Activated CD8-positive, alpha-beta T cell treated with anti-CD3 and anti-CD28 coated beads for 36 hours (primary cell): Measurements from ENCODE around the gene KCNIP3. TPM values are rescaled to one million over a fixed set of nuclear protein-coding genes. Genes with fewer than 3 reads are reported as not detected.
"Not testable (repeated sequence)": the region's sequence is repeated elsewhere in the genome, so short reads cannot be mapped to it uniquely, and the experiment has no call there.

Source experiments
- ATAC-seq: fragments of 200-7000 bp; cut with Tn5 transposase; one replicate; pipeline ENCODE4 v1.10.0; 2021; ENCODE audit warnings: mild to moderate bottlenecking, moderate library complexity
- CTCF ChIA-PET: fragments of 350-600 bp; sonication (Branson Sonifier 250); formaldehyde crosslinking; loops from one replicate; lab custom pipeline; 2021; ENCODE audit warnings: antibody characterized with exemption; lab: Charles Lee
- POLR2A ChIA-PET: fragments of 350-600 bp; sonication (Branson Sonifier 250); formaldehyde crosslinking; loops from one replicate; lab custom pipeline; 2021; ENCODE audit warnings: antibody characterized with exemption; lab: Charles Lee
- DNase-seq: peaks from one replicate; pipeline ENCODE4 v3.0.0-alpha.2; 2020
- H3K27ac Mint-ChIP-seq: one replicate; pipeline ENCODE4 v1.8.0; 2021; ENCODE audit warnings: mild to moderate bottlenecking, mixed read lengths
- H3K27me3 Mint-ChIP-seq: one replicate; pipeline ENCODE4 v1.8.0; 2021; ENCODE audit warnings: mixed read lengths
- H3K36me3 Mint-ChIP-seq: one replicate; pipeline ENCODE4 v1.8.0; 2021; ENCODE audit warnings: low read depth, mixed read lengths
- H3K4me1 Mint-ChIP-seq: one replicate; pipeline ENCODE4 v1.8.0; 2021; ENCODE audit warnings: low read depth, mixed read lengths
- H3K4me3 Mint-ChIP-seq: one replicate; pipeline ENCODE4 v1.8.0; 2021; ENCODE audit warnings: mild to moderate bottlenecking, moderate library complexity, mixed read lengths
- H3K9me3 Mint-ChIP-seq: one replicate; pipeline ENCODE4 v1.8.0; 2021; ENCODE audit warnings: mixed read lengths
- intact Hi-C: fragments of 100-400 bp; cut with micrococcal nuclease; formaldehyde crosslinking; loops from one replicate; pipeline ENCODE4 v1.10.0; 2022
- total RNA-seq, 2 experiments: library from RNA; stranded (reverse); gene quantifications; one replicate each; pipeline ENCODE4 v1.2.3, GENCODE V29; 2021

KCNIP3 gene
- total RNA-seq, 2 experiments from 2014 or later = not detected

DNA sequence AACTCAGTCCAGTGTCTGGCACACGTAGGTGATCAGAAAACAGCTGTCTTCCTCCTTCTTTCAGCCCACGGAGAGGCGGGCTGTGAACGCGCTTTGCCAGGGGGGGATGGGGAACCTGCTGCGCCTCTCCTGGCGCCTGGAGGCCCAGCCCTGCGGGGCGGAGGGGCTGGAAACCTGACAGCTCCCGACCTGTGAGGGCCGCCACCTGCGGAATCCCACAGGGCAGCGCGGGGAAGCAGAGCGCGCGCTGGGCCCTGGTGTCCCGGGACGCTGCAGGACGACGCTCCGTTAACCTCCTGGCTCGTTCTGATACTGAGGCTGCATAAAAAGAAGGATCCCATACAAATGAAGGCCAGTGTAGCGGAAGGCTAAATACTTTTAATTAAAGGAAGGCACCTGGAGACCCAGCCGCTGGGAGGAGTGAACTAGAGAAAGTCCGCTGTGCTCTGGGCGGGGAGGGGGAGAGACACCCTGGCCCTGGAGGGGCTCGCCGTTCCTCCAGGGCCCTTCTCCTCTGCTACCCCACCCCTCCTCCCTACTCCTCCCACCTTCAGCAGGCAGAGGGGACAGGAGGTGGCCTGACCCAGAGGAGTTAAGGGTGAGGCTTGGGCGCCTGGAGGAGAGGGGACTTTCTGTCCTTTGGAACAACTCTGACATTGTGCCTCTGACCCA is 130.2 kb downstream of the KCNIP3 start:
- ATAC-seq, H3K9me3 Mint-ChIP-seq, POLR2A ChIA-PET, H3K4me3 Mint-ChIP-seq, intact Hi-C loops, H3K27me3 Mint-ChIP-seq, H3K4me1 Mint-ChIP-seq, DNase-seq, CTCF ChIA-PET, H3K27ac Mint-ChIP-seq, H3K36me3 Mint-ChIP-seq: not testable (repeated sequence)

DNA sequence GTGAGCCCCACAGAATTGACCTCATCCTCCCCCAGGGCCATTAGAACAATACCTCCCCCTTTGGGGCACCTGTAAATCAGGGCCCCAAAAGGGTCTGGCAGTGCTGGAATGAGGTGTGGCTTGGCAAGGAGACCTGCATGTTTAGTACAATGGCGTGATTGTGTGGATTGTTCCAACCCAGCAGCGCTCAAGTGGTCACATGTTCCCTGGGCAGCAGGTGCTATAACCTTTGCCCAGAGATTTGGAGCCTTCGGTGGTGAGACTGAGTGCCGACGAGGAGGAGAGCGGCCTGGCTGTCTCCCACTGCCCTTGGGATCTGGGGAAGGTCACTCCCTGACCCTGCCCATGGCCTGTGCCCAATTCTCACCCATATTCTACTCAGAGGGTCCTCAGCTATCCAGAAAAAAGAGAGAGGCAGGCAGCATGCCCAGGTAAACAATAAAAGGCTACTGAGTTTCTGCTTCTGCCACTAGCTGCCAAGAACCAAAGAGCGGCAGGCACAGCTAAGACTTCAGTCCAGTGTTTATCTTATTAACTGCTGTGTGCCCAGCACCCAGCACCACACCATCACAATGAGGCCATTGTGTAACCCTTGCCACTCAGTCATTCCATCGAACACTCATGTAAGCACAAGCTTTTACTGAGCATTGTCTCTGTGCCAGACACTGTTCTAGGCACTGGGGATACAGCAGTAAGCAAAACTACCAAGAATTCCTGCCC is 132.8 kb downstream of the KCNIP3 start:
- intact Hi-C loops, H3K4me1 Mint-ChIP-seq, H3K4me3 Mint-ChIP-seq, H3K9me3 Mint-ChIP-seq, CTCF ChIA-PET, H3K27ac Mint-ChIP-seq, H3K27me3 Mint-ChIP-seq, POLR2A ChIA-PET, DNase-seq, H3K36me3 Mint-ChIP-seq, ATAC-seq: not testable (repeated sequence)

DNA sequence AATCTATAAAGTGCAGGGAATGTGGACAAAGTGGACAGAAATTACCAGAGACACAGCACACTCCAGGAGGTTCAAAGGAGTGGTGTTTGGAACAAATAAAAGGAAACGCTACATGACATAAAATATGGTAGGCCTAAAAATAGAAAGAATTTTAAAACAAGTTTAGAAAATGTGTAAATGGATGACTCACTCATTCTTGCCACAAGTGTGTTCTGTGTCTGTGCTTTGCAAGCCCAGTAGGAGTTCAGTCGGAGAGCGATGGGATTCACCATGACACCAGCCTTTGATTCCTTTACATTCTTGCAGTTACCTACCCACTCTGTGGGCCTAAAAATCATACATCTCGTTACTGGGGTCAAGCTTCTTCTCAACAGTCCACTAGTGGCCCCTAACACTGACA is 136.2 kb downstream of the KCNIP3 start:
- ATAC-seq, CTCF ChIA-PET, intact Hi-C loops, POLR2A ChIA-PET, H3K9me3 Mint-ChIP-seq, H3K4me1 Mint-ChIP-seq, H3K4me3 Mint-ChIP-seq, H3K27ac Mint-ChIP-seq, H3K27me3 Mint-ChIP-seq, DNase-seq, H3K36me3 Mint-ChIP-seq: not testable (repeated sequence)

DNA sequence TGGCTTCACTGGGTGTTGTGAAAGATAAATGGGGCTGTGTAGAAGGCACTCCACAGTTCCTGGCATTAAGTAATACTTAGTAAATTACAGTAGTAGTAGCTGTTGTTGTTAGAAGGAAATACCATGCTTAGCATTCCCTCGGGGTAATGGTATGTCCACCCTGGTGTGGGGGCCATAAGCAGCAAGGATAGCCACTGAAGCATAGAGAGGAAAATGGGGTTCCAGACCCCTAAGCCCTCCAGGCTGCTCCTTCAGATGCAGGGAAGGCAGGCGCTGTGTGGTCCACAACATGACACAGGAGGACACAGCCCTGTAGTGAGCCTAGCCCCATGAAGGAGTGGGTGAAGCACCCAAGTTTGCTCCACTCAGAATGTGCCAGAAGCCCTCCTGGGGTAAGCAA is 136.8 kb downstream of the KCNIP3 start:
- CTCF ChIA-PET, H3K9me3 Mint-ChIP-seq, H3K27ac Mint-ChIP-seq, DNase-seq, H3K4me1 Mint-ChIP-seq, ATAC-seq, H3K36me3 Mint-ChIP-seq, H3K27me3 Mint-ChIP-seq, POLR2A ChIA-PET, H3K4me3 Mint-ChIP-seq, intact Hi-C loops: not testable (repeated sequence)

DNA sequence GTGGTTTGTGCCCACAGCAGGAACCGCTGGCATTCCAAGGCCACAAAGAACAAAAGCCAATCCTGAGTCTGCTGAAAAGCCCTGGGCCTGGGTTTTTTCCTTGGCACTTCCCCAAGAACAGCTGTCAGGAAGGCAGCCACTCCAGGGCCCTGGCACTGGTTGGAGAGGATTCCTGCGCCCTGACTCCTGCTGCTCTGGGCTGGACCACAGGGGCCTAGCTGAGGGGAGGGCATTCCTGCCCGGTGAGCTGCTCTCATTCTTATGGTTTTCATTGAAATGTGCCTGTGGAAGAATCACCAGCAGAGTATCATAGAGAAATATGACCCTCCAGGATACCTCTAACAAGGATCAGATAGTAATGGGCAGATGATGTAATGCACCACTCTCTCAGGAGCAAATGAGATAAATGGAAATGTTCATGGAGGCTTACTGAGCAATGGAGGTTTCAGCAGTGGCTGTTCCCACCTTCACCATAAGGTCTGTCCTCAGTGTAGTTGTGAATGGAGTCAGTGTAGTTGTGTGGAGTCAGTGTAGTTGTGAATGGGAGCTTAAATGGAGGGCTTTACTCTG is 137.4 kb downstream of the KCNIP3 start:
- ATAC-seq, intact Hi-C loops, CTCF ChIA-PET, H3K36me3 Mint-ChIP-seq, DNase-seq, POLR2A ChIA-PET, H3K27me3 Mint-ChIP-seq, H3K4me1 Mint-ChIP-seq, H3K27ac Mint-ChIP-seq, H3K9me3 Mint-ChIP-seq, H3K4me3 Mint-ChIP-seq: not testable (repeated sequence)

DNA sequence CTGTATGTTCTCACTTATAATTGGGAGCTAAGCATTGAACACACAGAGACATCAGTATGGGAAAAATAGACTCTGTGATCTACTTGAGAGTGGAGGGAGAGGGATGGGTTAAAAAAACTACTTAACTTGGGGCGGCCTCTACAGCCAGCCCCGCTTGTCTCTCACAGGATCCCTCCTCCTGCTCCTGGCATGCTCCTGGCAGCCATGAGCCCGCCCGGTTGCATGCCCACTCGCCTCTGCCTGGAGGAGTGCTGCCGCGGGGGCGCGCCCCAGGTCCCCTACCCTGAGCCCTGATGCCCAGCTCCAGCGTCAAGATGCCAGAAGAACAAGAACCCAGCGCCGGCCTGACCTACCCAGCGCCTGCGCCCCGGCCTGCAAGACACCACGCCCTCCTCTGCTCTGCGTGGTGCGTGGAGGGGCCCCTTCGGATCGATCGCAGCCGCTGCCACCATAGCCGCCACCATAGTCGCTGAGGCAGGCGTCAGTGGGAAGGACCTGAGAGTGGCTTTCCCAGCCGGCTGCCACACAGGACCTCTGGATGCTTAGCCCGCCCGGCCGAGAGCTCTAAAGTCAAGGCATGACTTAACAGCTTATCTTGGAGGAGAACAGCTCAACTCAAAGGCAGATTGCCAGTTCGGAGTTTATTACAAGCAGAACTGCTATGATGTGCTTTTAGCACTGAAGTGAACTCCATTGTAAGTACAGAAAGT is 138.2 kb downstream of the KCNIP3 start:
- intact Hi-C loops, CTCF ChIA-PET, H3K4me3 Mint-ChIP-seq, ATAC-seq, H3K27ac Mint-ChIP-seq, H3K36me3 Mint-ChIP-seq, H3K27me3 Mint-ChIP-seq, H3K9me3 Mint-ChIP-seq, POLR2A ChIA-PET, DNase-seq, H3K4me1 Mint-ChIP-seq: not testable (repeated sequence)

Other genes starting within 250 kb of the KCNIP3 start
- 10 to 100 TPM; 93.0 to 96.1 TPM for gene MRPS5, start 175.5 kb upstream of the KCNIP3 start, total RNA-seq
- gene ZNF514, start 137.5 kb upstream of the KCNIP3 start, total RNA-seq = 10 to 100 TPM; 14.0 to 15.6 TPM
- gene ZNF2, start 131.5 kb upstream of the KCNIP3 start, total RNA-seq = 1 to 10 TPM; 5.7 to 6.5 TPM
- gene ZNF892, start 89.8 kb upstream of the KCNIP3 start, total RNA-seq = 1 to 10 TPM; 2.9 to 3.3 TPM
- gene PROM2, start 22.9 kb upstream of the KCNIP3 start, total RNA-seq = 1 to 10 TPM in 1 of 2 experiments, under 1 TPM in 1; 0.47 to 1.2 TPM
- gene FAHD2A, start 105.4 kb downstream of the KCNIP3 start, total RNA-seq = 10 to 100 TPM; 40.8 to 44.0 TPM
- gene TRIM43B, start 187.4 kb downstream of the KCNIP3 start, total RNA-seq = not detected